HT1080 (cell line): ENCODE results near the gene MALRD1. TPM values are rescaled to one million over a fixed set of nuclear protein-coding genes. Genes with fewer than 3 reads are reported as not detected.

Experiments
- DNase-seq: peaks from one replicate; pipeline ENCODE4 v3.0.0-alpha.2; 2015; ENCODE audit warnings: low read depth
- total RNA-seq: library from RNA; depleted of rRNA; stranded (reverse); fragments of >200 nt; shearing (Covaris generic); gene quantifications from 2 replicates; pipeline ENCODE4 v1.2.3, GENCODE V29; 2014

Gene MALRD1
- total RNA-seq, 1 experiment from 2014 or later, result not detected

DNA sequence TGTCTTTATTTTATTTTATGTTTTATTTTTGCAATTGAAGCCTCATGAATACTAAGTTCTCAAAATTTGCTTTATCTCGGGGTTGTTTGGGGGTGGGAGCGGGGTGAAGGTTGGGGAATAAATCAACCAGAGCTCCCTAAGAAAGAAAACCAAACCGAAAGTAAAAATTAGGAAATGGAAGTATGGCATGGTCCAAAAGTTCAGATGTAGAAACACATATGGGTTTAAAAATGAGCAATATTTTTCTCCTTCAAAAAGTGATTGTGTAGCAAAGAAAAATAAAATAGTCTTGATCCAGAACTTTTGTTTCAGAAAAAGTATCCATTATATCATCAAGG lies 590.3 kb downstream of the MALRD1 start:
- DNase-seq, result no peak

GRCh38 chr10:19640566-19641263 lies 592.1 kb downstream of the MALRD1 start:
- no peak for DNase-seq

- DNase-seq, result peak; percentile 25
Observed at GRCh38 chr10:19651549-19651948, 602.9 kb downstream of the MALRD1 start.

- no peak for DNase-seq
Observed at GRCh38 chr10:19652750-19653149, 604.1 kb downstream of the MALRD1 start.

DNA sequence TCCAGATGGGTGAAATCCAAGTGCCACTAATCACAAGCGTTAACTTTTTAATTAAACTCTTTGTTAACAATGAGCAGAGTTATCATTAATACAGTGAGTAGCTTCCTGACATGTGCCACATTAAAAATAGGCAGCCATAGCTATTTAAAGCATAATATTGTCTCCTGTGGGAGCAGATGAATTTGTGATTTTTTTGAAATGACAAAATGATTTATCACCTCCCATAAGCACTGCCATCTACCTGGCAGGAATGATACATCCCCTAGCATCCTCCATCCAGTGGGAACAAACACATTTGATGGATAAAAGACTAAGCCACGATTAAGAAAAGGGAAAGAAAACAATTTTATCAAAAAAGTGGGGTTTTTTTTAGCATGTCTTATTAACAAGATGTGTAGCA lies 605.3 kb downstream of the MALRD1 start:
- no peak for DNase-seq

- peak; percentile 84 for DNase-seq
Observed at GRCh38 chr10:19654576-19654975, 606.0 kb downstream of the MALRD1 start.

DNA sequence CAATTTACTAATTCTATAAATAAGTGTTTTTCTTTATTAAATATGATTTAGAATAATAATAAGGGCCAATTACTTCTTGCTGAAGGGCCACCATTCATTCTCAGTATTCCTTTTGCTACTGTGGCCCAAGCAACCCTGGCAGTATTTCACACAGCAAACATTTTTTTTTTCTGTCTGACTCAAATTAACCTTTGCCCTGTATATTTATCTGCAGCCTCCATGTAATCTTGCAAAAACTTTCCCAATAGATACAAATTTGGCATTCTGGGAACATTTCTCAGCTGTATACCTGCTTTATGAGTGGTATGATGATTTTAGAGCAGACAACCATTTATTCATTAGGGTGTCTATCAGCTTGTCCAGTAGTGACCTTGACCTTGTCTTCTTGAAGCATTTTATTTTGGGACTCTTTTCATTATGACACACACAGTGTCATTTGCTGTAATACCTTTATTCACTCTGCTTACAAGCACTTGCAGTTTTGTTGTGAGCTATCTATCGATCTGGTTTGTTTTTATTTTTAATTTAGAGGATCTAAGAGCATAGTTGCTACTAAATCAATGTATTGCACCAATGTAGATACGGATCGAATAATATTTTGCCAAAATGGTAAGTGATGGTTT lies 607.9 kb downstream of the MALRD1 start:
- DNase-seq, result no peak

GRCh38 chr10:19658131-19658530 lies 609.5 kb downstream of the MALRD1 start:
- DNase-seq, result peak; percentile 29

- no peak for DNase-seq
Observed at GRCh38 chr10:19658622-19659233, 610.1 kb downstream of the MALRD1 start.

- DNase-seq, result peak; percentile 18
Observed at GRCh38 chr10:19659920-19660655, 611.5 kb downstream of the MALRD1 start.

- DNase-seq, result no peak
Observed at GRCh38 chr10:19663344-19663743, 614.7 kb downstream of the MALRD1 start.

DNA sequence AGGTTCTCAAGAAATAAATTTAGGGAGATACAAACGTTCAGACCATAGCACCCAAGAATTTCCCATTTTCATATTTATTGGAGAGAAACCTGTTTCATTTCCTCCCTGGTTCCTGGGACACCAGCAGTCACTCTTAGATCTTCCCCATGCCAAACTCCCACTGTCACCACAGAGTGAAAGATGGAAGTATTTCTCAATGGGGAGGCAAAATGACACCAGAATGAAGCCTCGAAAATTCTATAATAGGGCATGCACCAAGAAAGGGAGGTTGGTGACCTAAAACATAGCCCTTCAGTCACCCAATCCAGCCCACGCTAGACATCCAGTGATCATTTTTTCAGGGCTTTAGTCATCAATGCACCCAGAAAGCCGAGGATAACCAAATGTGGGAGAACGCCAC lies 619.5 kb downstream of the MALRD1 start:
- DNase-seq, result no peak

DNA sequence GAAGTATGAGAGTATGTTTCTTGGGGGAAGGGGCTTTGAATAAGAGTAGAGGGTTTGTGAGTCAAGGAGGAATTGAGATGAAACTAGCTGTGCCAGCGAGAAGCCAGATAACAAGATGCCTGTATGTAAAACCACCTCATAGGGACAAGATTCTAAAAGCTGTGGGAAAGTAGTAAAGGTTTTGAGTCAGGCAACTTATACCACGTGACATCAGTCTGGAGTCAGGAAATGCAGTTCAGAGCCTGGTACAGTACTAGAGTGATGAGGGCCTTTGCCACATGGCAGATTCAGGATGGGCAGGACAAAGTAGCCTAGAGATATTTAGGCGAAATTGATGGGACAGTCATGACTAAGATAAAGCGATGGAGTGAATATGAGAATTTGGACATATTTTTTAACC lies 627.5 kb downstream of the MALRD1 start:
- DNase-seq, result no peak

DNA sequence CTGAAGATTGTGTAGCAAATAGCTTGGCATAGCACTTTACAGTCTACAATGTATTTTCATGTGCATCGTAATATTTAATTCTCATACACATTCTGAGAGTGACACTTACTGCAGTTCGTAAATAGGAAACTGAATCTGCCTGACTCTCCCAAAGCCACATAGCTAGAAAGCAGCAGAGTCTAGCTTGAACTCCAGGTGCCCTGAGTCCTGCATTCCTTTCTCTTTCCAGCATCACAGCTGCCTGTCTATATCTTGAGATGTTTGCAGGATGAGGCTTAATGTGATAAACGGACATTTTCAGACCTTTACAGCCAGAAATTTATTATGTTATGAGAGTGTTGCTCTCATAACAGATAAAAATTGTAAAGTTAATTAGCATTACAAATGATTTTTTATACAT lies 634.8 kb downstream of the MALRD1 start:
- DNase-seq, result no peak

DNA sequence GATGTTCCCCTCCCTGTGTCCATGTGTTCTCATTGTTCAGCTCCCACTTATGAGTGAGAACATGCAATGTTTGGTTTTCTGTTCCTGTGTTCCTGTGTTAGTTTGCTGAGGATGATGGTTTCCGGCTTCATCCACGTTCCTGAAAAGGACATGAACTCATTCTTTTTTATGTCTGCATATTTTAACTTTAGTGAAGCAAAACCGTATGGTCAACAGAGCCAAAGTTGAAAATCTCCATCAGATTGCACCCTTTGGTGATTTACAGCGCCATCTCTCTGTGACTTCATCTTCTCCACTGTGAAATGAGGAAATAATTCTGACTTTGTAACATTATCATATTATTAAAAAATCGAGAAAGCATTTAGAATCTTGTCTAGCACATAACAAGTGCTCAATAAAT lies 635.4 kb downstream of the MALRD1 start:
- no peak for DNase-seq

DNA sequence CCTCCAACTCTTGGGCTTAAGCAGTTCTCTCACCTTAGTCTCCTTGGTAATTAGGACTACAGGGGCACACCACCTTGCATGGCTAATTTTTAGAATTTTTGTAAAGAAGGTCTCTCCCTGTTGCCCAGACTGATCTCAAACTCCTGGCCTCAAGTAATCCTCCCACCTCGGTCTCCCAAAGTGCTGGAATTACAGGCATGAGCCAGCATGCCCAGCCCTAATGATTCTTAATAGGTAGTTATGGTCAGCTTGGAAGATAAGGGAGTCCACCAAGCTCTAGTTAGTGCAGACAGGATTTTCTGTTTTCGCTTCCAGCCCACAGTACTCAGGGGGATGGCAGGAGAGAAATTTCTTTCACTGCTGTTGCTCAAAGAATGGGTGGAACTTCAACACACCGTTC lies 639.7 kb downstream of the MALRD1 start:
- DNase-seq, result no peak

DNA sequence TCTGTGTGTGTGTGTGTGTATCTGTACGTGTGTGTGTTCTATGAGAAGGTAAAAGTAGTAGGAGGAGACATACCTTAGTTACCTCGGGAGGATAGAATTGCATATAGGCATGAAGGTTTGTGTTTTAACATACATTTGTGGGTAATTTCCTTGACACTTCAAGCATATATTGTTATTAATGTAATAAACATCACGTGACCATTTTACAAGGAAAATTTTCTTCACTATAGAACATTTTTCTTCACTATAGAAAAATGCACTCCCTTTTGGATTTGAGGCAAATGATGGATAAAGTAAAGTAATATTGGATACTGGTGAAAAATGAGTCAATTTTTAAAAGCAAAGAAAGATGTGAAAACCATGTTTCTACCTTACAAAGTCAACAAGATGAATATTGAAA lies 640.6 kb downstream of the MALRD1 start:
- no peak for DNase-seq

GRCh38 chr10:19699299-19699698 lies 650.7 kb downstream of the MALRD1 start:
- no peak for DNase-seq

- no peak for DNase-seq
Observed at GRCh38 chr10:19701427-19702052, 652.9 kb downstream of the MALRD1 start.

- peak; percentile 75 for DNase-seq
Observed at GRCh38 chr10:19702215-19702614, 653.6 kb downstream of the MALRD1 start.

DNA sequence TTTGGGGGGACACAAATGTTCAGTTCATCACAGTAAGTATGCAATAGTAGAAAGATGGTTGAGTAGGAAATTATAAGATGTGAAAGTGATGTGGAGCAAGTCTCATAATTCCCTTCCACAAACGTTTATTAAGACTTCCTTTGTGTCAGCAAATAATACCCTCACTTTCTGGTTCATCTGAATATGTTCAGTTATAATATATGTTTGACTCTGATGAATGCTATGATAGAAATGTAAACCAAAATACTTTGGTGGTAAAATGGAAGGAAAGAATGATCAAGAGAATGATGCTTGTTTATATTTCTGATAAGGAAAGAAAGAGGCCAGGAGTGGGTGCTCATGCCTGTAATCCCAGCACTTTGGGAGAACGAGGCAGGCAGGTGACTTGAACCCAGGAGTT lies 655.9 kb downstream of the MALRD1 start:
- DNase-seq, result no peak

- DNase-seq, result no peak
Observed at GRCh38 chr10:19705250-19705649, 656.6 kb downstream of the MALRD1 start.
